Measurements from ENCODE around the gene CTSL. TPM values are rescaled to one million over a fixed set of nuclear protein-coding genes. Genes with fewer than 3 reads are reported as not detected.

CTSL gene
- polyA plus RNA-seq, 3 donors = 22.0 to 28.8 (median 28.3) TPM

GRCh38 chr9:87760529-87760928 lies 34.6 kb downstream of the CTSL start:
- H2AFZ ChIP-seq (ENCODE audit: insufficient read depth, low read depth, low read length, poor library complexity, severe bottlenecking) = no peak overlapping the region
- Mint-ChIP-seq H3K4me1 (no peaks in the 10 kb centered on the region), H3K27ac (no peak overlapping the region), H3K36me3 (no peaks in the 10 kb centered on the region), H3K4me3 (no peak overlapping the region), H3K9me3 (peaks cover 0 to 10% (median 2%) of the 10 kb centered on the region in 7 donors), H3K27me3 (ENCODE audit: low read depth in 3 of 3) (peaks cover 2 to 21% (median 19%) of the 10 kb centered on the region in 3 donors)
- H3K4me1 ChIP-seq (ENCODE audit: control insufficient read depth in 1 of 2, insufficient read depth in 2 of 2, low read length in 2 of 2) = no peaks in the 10 kb centered on the region
- H3K36me3 ChIP-seq (replicated peaks in 1 of 2; ENCODE audit: control insufficient read depth in 1 of 2, insufficient read depth in 2 of 2, low read length in 2 of 2) = no peaks in the 10 kb centered on the region
- H3K9ac ChIP-seq (ENCODE audit: insufficient read depth, low read length, poor library complexity, severe bottlenecking) = no peak overlapping the region
- H3K27me3 ChIP-seq (ENCODE audit: control insufficient read depth in 2 of 2, insufficient read depth in 2 of 2, low read length in 2 of 2) = peaks cover 0 to 5% of the 10 kb centered on the region in 2 donors
- H3K27ac ChIP-seq (ENCODE audit: low read depth in 1 of 2, low read length in 2 of 2) = no peak overlapping the region
- no peaks in the 10 kb centered on the region for H4K20me1 ChIP-seq (ENCODE audit: insufficient read depth, low read length)
- H3K4me2 ChIP-seq (replicated peaks; ENCODE audit: extremely low read depth, low read length, poor library complexity, severe bottlenecking) = no peak overlapping the region
- no peaks in the 10 kb centered on the region for H3K79me2 ChIP-seq (ENCODE audit: insufficient read depth, low read length)
- no peak overlapping the region for H3K4me3 ChIP-seq (replicated peaks in 1 of 3; ENCODE audit: low read depth in 2 of 3, low read length in 3 of 3)
- intact Hi-C loops (cut with micrococcal nuclease) = no loop called here
- TF ChIP-seq CTCF (IDR thresholded peaks at IDR 0.05) = no peak
- WGBS (ENCODE audit: insufficient coverage) = no CpG with 5 or more reads among the region's 2 CpGs
- DNase-seq = no peak
- no peaks in the 10 kb centered on the region for H3K9me3 ChIP-seq (replicated peaks in 1 of 2; ENCODE audit: control insufficient read depth in 1 of 2, insufficient read depth in 1 of 2, low read length in 2 of 2)

- H3K79me2 ChIP-seq (ENCODE audit: insufficient read depth, low read length) = no peaks in the 10 kb centered on the region
- no peaks in the 10 kb centered on the region for H3K4me1 ChIP-seq (ENCODE audit: control insufficient read depth in 1 of 2, insufficient read depth in 2 of 2, low read length in 2 of 2)
- Mint-ChIP-seq H3K27me3 (ENCODE audit: low read depth in 3 of 3) (peaks cover 2 to 18% (median 15%) of the 10 kb centered on the region in 3 donors), H3K27ac (peak overlapping the region in 1 of 7 donors; percentile 55), H3K36me3 (no peaks in the 10 kb centered on the region), H3K9me3 (peaks cover 0 to 10% (median 2%) of the 10 kb centered on the region in 7 donors), H3K4me1 (peaks cover 3% of the 10 kb centered on the region), H3K4me3 (peak overlapping the region in 1 of 2 donors; percentile 36)
- H3K4me3 ChIP-seq (replicated peaks in 1 of 3; ENCODE audit: low read depth in 2 of 3, low read length in 3 of 3) = no peak overlapping the region
- H3K36me3 ChIP-seq (replicated peaks in 1 of 2; ENCODE audit: control insufficient read depth in 1 of 2, insufficient read depth in 2 of 2, low read length in 2 of 2) = no peaks in the 10 kb centered on the region
- no peak overlapping the region for H3K9ac ChIP-seq (ENCODE audit: insufficient read depth, low read length, poor library complexity, severe bottlenecking)
- H2AFZ ChIP-seq (ENCODE audit: insufficient read depth, low read depth, low read length, poor library complexity, severe bottlenecking) = no peak overlapping the region
- H3K27me3 ChIP-seq (ENCODE audit: control insufficient read depth in 2 of 2, insufficient read depth in 2 of 2, low read length in 2 of 2) = peaks cover 0 to 5% of the 10 kb centered on the region in 2 donors
- no peaks in the 10 kb centered on the region for H3K9me3 ChIP-seq (replicated peaks in 1 of 2; ENCODE audit: control insufficient read depth in 1 of 2, insufficient read depth in 1 of 2, low read length in 2 of 2)
- DNase-seq = no peak
- no peak overlapping the region for H3K4me2 ChIP-seq (replicated peaks; ENCODE audit: extremely low read depth, low read length, poor library complexity, severe bottlenecking)
- H4K20me1 ChIP-seq (ENCODE audit: insufficient read depth, low read length) = no peaks in the 10 kb centered on the region
- 83% methylated on average over 1 of the region's 6 CpGs for WGBS (ENCODE audit: insufficient coverage)
- intact Hi-C loops (cut with micrococcal nuclease) = no loop called here
- H3K27ac ChIP-seq (ENCODE audit: low read depth in 1 of 2, low read length in 2 of 2) = no peak overlapping the region
- no peak for TF ChIP-seq CTCF (IDR thresholded peaks at IDR 0.05)
Observed at GRCh38 chr9:87763286-87763685, 37.4 kb downstream of the CTSL start.

Data from CD14-positive monocyte (primary cell).